GM19452 (cell line): ENCODE measurements around the gene NCLN.
"Not testable (repeated sequence)": the region's sequence is repeated elsewhere in the genome, so short reads cannot be mapped to it uniquely, and the experiment has no call there.

ENCODE experiments used
- ATAC-seq: cut with Tn5 transposase; IDR thresholded peaks from one replicate; pipeline ENCODE4 v1.9.1; 2021; ENCODE audit not compliant: unreplicated experiment

Gene NCLN

DNA sequence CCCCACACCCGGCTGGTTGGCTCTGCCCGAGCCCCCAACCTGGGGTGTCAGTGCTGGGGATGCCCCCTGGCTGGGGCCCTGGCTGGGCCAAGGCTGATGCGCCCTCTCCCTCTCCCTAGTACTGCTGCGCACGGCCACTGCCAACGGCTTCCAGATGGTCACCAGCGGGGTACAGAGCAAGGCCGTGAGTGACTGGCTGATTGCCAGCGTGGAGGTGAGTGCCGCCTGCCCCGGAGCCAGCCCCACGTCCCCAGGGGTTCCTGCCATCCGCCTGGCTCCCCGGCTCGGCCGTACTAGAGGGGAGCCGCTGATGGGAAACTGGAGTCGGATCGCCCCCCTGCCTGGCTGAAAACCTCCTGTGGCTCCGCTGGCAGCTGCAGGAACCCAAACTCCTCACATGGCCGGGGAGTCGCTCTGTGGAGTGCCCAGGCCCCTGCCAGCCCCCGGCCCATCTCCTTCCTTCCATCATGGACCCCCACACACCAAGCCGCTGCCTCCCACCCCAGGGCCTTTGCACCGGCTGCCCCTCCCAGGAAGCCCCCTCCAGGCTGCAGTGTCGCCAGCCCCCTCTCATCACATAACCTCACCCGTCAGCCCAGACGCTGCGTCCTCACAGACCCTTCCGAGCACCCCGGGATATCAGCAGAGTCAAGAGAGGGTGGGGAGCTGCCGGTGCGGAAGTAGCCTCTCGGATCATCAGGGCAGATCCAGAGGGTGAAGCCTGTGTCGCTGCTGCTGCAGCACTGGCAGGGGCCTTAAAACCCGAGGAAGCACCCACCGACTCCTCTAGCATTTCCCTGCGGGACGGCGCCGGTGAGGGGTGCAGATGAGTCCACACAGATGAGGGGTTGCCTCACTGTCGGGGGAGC is 10.6 kb downstream of the NCLN start:
- ATAC-seq, result no peak

- ATAC-seq, result no peak
These were observed 11.1 kb downstream of the NCLN start for GRCh38 chr19:3196933-3197205.

GRCh38 chr19:3198901-3199700 is 13.4 kb downstream of the NCLN start:
- ATAC-seq, result no peak

DNA sequence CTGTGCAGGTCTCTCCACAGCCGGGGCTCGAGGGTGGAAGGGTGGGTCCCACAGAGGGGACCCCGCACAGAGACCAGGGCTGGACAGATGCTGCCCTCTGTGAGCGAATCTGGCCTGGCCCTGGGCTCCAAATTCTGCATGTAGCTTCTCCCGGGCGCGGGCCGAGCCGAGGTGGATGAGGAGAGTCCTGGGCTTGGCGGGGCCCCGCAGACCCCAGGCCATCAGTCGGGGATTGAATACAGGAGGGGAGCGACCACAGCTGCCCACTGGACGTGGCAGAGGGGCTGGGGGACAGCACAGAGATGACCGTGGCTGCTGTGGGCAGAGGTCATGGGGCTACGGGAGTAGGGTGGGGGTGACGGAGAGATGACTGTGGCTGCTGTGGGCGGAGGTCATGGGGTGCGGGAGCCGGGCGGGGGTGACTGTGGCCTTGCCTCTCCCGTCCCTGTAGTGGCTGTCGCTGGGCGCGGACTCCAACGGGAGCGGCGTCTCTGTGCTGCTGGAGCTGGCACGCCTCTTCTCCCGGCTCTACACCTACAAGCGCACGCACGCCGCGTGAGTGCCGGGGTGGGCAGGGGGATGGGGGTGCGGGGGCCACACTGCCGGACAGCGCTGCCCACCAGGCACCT is 15.5 kb downstream of the NCLN start:
- no peak for ATAC-seq

- no peak for ATAC-seq
These were observed 16.2 kb downstream of the NCLN start for GRCh38 chr19:3201911-3202310.

GRCh38 chr19:3202346-3202745 is 16.6 kb downstream of the NCLN start:
- ATAC-seq, result no peak

DNA sequence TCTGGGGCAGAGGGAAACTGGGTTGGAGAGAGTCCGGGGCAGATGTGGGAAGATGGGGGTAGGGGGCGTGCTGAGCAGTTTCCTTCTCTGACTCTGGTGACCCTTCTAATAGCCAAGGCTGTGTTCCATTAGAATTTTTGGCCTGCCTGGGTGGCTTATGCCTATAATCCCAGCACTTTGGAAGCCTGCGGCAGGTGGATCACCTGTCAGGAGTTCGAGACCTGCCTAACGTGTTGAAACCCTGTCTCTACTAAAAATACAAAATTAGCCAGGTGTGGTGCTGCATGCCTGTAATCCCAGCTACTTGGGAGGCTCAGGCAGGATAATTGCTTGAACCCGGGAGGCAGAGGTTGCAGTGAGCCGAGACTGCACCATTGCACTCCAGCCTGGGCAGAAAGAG is 17.2 kb downstream of the NCLN start:
- not testable (repeated sequence) for ATAC-seq

GRCh38 chr19:3203805-3204645 is 18.3 kb downstream of the NCLN start:
- no peak for ATAC-seq

- ATAC-seq, result no peak
These were observed 19.0 kb downstream of the NCLN start for GRCh38 chr19:3204646-3205275.

GRCh38 chr19:3206216-3206953 is 20.7 kb downstream of the NCLN start:
- no peak for ATAC-seq

GRCh38 chr19:3207461-3208242 is 21.9 kb downstream of the NCLN start:
- ATAC-seq, result no peak

DNA sequence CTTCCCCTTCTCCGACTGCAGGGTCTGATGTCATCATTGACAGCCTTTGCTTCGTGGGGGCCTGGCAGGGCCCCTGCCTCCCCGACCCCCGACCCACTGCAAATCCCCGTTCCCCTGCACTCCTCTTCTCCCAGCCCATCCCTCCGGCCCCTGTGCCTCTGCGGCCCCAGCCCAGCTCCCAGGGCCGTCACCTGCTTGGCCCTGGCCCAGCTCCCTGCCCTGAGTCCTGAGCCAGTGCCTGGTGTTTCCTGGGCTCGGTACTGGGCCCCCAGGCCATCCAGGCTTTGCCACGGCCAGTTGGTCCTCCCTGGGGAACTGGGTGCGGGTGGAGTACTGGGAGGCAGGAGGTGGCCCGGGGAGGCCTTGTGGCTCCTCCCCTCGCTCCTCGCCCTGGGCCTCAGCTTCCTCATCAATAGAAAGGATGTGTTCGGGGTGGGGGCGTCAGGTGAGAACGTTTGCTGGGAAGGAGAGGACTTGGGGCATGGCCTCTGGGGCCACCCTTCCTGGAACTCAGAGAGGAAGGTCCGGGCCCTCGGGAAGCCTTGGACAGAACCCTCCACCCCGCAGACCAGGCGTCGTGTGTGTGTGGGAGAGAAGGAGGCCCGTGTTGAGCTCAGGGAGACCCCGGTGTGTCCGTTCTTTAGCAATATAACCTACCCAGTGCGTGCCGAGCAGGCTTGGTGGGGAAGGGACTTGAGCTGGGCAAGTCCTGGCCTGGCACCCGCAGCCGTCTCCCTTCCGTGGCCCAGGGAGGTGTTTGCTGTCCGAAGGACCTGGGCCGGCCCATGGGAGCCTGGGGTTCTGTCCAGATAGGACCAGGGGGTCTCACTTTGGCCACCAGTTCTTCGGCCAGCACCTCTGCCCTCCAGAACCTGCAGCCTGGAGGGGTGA is 22.8 kb downstream of the NCLN start:
- no peak for ATAC-seq

GRCh38 chr19:3210347-3211017 is 24.8 kb downstream of the NCLN start:
- ATAC-seq, result no peak

DNA sequence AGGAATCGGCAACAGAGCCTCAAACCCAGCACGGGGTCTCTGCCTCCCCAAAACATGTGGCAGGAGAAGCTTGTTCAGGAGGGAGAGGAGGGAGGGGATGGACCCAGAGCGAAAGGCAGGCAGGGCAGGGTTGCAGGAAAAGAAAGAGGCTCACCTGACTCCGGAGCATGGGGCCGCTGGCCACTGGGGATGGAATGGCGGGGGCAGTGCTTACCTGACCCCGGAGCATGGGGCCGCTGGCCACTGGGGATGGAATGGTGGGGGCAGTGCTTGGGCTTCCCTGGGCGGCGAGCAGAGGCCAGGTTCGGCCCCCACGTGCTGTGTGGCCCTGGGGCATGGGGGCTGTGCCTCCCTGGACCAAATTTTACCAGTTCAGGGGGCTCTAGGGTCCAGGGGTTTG is 25.5 kb downstream of the NCLN start:
- no peak for ATAC-seq

DNA sequence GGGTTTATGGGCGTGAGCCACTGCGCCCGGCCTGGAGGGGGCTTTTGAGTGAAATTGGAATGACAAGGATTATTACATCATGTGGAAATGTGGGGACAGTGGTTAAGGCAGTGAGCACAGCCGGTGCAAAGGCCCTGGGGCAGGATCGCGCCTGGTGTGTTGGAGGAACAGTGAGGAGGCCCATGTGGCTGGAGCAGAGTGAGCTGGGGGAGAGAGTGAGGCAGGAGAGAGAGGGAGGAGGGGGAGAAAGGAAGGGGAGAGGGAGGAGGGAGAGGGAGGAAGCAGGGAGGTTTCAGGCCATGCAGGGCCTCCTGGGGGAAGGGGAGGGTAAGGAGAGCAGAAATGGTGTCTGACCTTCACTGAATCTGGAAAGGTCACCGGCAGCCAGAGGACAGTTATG is 27.4 kb downstream of the NCLN start:
- ATAC-seq, result no peak

DNA sequence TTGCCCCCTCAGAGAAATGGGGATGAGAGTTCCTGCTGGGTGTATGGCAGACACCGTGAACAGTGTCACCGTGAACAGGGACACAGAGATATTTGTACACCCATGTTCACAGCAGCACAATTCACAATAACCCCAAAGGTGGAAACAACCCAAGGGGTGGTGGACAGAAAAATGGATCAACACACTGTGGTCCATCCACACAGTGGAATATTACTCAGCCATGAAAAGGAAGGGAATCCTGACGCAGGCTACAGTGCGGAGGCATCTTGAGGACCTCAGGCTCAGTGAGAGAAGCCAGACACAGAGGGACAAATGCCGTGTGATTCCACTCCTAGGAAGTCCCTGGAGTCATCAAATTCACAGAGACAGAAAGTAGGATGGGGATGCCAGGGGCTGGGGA is 31.1 kb downstream of the NCLN start:
- ATAC-seq, result no peak

- no peak for ATAC-seq
These were observed 34.8 kb downstream of the NCLN start for GRCh38 chr19:3220576-3220975.

DNA sequence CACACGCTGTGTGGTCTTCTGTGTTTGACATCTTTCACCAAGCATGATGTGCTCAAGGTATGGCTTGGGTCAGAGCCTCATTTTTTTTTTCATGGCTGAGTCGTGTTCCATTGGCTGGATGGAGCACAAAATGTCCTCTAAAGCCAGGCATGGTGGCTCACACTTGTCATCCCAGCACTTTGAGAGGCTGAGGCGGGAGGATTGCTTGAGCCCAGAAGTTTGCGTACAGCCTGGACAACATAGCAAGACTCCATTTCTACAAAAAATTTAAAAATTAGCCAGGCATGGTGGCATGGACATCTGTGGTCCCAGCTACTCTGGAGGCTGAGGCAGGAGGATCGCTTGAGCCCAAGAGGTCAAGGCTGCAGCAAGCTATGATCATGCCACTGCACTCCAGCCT is 35.8 kb downstream of the NCLN start:
- ATAC-seq, result not testable (repeated sequence)
